H9 (cell line): Measurements from ENCODE around the gene NUAK2. TPM values are rescaled to one million over a fixed set of nuclear protein-coding genes. Genes with fewer than 3 reads are reported as not detected.

Experiments
- DNase-seq: peaks from one replicate; pipeline ENCODE4 v3.0.0-alpha.2; 2017
- H2AFZ ChIP-seq: one replicate; pipeline ENCODE4 v1.6.1; 2013; ENCODE audit warnings: mild to moderate bottlenecking, low read length, control low read depth, moderate library complexity
- H2AK5ac ChIP-seq: 2 replicates; pipeline ENCODE4 v1.6.1; 2013; ENCODE audit warnings: low read length, control low read depth, mixed read lengths; ENCODE audit not compliant: insufficient read length
- H2BK120ac ChIP-seq: one replicate; pipeline ENCODE4 v1.6.1; 2013; ENCODE audit warnings: low read depth, mild to moderate bottlenecking, low read length, control low read depth, inconsistent platforms; ENCODE audit not compliant: poor library complexity, severe bottlenecking
- H2BK12ac ChIP-seq: 2 replicates; pipeline ENCODE4 v1.6.1; 2013; ENCODE audit warnings: low read length, control low read depth, mixed read lengths, low read depth; ENCODE audit not compliant: insufficient read length
- H2BK15ac ChIP-seq: 2 replicates; pipeline ENCODE4 v1.6.1; 2013; ENCODE audit warnings: low read depth, low read length, control low read depth
- H2BK20ac ChIP-seq: one replicate; pipeline ENCODE4 v1.6.1; 2013; ENCODE audit warnings: low read depth, mild to moderate bottlenecking, low read length, control low read depth, inconsistent platforms; ENCODE audit not compliant: poor library complexity, severe bottlenecking
- H2BK5ac ChIP-seq: 2 replicates; pipeline ENCODE4 v1.6.1; 2013; ENCODE audit warnings: low read length, control low read depth, mixed read lengths; ENCODE audit not compliant: insufficient read length
- H3K14ac ChIP-seq: 2 replicates; pipeline ENCODE4 v1.6.1; 2013; ENCODE audit warnings: low read length, control low read depth; ENCODE audit not compliant: insufficient read depth
- H3K18ac ChIP-seq: 2 replicates; pipeline ENCODE4 v1.6.1; 2013; ENCODE audit warnings: low read depth, mild to moderate bottlenecking, mixed read lengths, low read length, control low read depth; ENCODE audit not compliant: insufficient read length
- H3K23ac ChIP-seq: 2 replicates; pipeline ENCODE4 v1.6.1; 2013; ENCODE audit warnings: low read length, control low read depth, mixed read lengths, low read depth; ENCODE audit not compliant: insufficient read length
- H3K23me2 ChIP-seq: 2 replicates; pipeline ENCODE4 v1.6.1; 2013; ENCODE audit warnings: low read depth, mild to moderate bottlenecking, mixed read lengths, low read length, control low read depth; ENCODE audit not compliant: insufficient read length, poor library complexity, severe bottlenecking
- H3K27ac ChIP-seq: 2 replicates; pipeline ENCODE4 v1.5.1; 2013; ENCODE audit warnings: low read length, control low read depth, mixed read lengths, low read depth; ENCODE audit not compliant: insufficient read length
- H3K27me3 ChIP-seq: 2 replicates; pipeline ENCODE4 v1.6.1; 2013; ENCODE audit warnings: low read length, control low read depth, inconsistent platforms; ENCODE audit not compliant: insufficient read depth
- H3K4ac ChIP-seq: 2 replicates; pipeline ENCODE4 v1.6.1; 2013; ENCODE audit warnings: low read depth, mild to moderate bottlenecking, control low read depth, inconsistent platforms, low read length, moderate library complexity
- H3K4me1 ChIP-seq: 2 replicates; pipeline ENCODE4 v1.6.1; 2013; ENCODE audit warnings: low read length, control low read depth, inconsistent platforms; ENCODE audit not compliant: insufficient read depth
- H3K4me2 ChIP-seq: 2 replicates; pipeline ENCODE4 v1.6.1; 2013; ENCODE audit warnings: low read length, control low read depth, mixed read lengths; ENCODE audit not compliant: insufficient read length, insufficient read depth
- H3K56ac ChIP-seq: 2 replicates; pipeline ENCODE4 v1.6.1; 2013; ENCODE audit warnings: low read depth, mild to moderate bottlenecking, mixed read lengths, low read length, control low read depth; ENCODE audit not compliant: insufficient read length
- H3K79me1 ChIP-seq: 2 replicates; pipeline ENCODE4 v1.6.1; 2013; ENCODE audit warnings: low read depth, mild to moderate bottlenecking, moderate library complexity, low read length, control low read depth, inconsistent platforms; ENCODE audit not compliant: insufficient read depth, poor library complexity, severe bottlenecking
- H3K79me2 ChIP-seq: 2 replicates; pipeline ENCODE4 v1.6.1; 2013; ENCODE audit warnings: low read length, control low read depth, inconsistent platforms; ENCODE audit not compliant: insufficient read depth
- H3K9ac ChIP-seq: 2 replicates; pipeline ENCODE4 v1.6.1; 2013; ENCODE audit warnings: low read length, control low read depth, mixed read lengths; ENCODE audit not compliant: insufficient read length; ENCODE audit errors: extremely low read depth
- H3K9me3 ChIP-seq: one replicate; pipeline ENCODE4 v1.6.1; 2013; ENCODE audit warnings: low read depth, low read length, inconsistent platforms; ENCODE audit not compliant: control insufficient read depth
- H3T11ph ChIP-seq: one replicate; pipeline ENCODE4 v1.6.1; 2013; ENCODE audit warnings: mild to moderate bottlenecking, low read length, control low read depth, inconsistent platforms
- H4K20me1 ChIP-seq: one replicate; pipeline ENCODE4 v1.6.1; 2013; ENCODE audit not compliant: control insufficient read depth, insufficient read length, insufficient read depth
- H4K5ac ChIP-seq: 2 replicates; pipeline ENCODE4 v1.6.1; 2013; ENCODE audit warnings: low read depth, mild to moderate bottlenecking, mixed read lengths, low read length, control low read depth; ENCODE audit not compliant: insufficient read length
- H4K8ac ChIP-seq: replicated peaks from 2 replicates; pipeline ENCODE4 v1.6.1; 2013; ENCODE audit warnings: low read length, control low read depth, mixed read lengths, low read depth; ENCODE audit not compliant: insufficient read length
- H4K91ac ChIP-seq: 2 replicates; pipeline ENCODE4 v1.6.1; 2013; ENCODE audit warnings: low read depth, mild to moderate bottlenecking, moderate library complexity, mixed read lengths, low read length, control low read depth; ENCODE audit not compliant: insufficient read length
- H3K27ac Mint-ChIP-seq, 3 experiments: 2 replicates in 2 of 3; 3 replicates in 1 of 3; pipeline ENCODE4 v1.8.0; 2020 to 2021; ENCODE audit warnings: mixed read lengths in 3 of 3, mild to moderate bottlenecking in 1 of 3, moderate library complexity in 1 of 3
- H3K27me3 Mint-ChIP-seq: 2 replicates; pipeline ENCODE4 v1.8.0; 2021; ENCODE audit warnings: low read depth, mild to moderate bottlenecking, moderate library complexity, mixed read lengths
- H3K36me3 Mint-ChIP-seq, 3 experiments: 2 replicates in 2 of 3; 3 replicates in 1 of 3; pipeline ENCODE4 v1.8.0; 2020 to 2021; ENCODE audit warnings: low read depth in 3 of 3, mixed read lengths in 3 of 3; ENCODE audit not compliant: insufficient read depth in 1 of 3
- H3K4me1 Mint-ChIP-seq, 2 experiments: 2 replicates each; pipeline ENCODE4 v1.8.0; 2020; ENCODE audit warnings: mixed read lengths in 2 of 2
- H3K4me3 Mint-ChIP-seq, 2 experiments: 2 replicates in 1 of 2; 3 replicates in 1 of 2; pipeline ENCODE4 v1.8.0; 2020 to 2021; ENCODE audit warnings: mild to moderate bottlenecking in 2 of 2, mixed read lengths in 2 of 2, moderate library complexity in 1 of 2
- H3K9me3 Mint-ChIP-seq, 2 experiments: 2 replicates in 1 of 2; 3 replicates in 1 of 2; pipeline ENCODE4 v1.8.0; 2020; ENCODE audit warnings: mild to moderate bottlenecking in 2 of 2, mixed read lengths in 2 of 2, moderate library complexity in 1 of 2
- WGBS: extraction: QIAGEN DNeasy Blood & Tissue Kit; methylation state at CpG from one replicate; pipeline ENCODE4 v1.1.7; 2013; ENCODE audit warnings: missing lambda C conversion rate, low lambda C conversion rate, mixed read lengths; ENCODE audit not compliant: insufficient read length; ENCODE audit errors: extremely low coverage; 5-methylcytosine and 5-hydroxymethylcytosine counted together
- total RNA-seq: library from RNA; stranded (reverse); gene quantifications from 2 replicates; pipeline ENCODE4 v1.2.1, GENCODE V29; 2021
- TF ChIP-seq, protein P1 (sequence below): fragments of 200-600 bp; sonication (generic); conservative IDR thresholded peaks from 3 replicates; pipeline ENCODE4 v1.8.0; 2021; ENCODE audit warnings: antibody characterized with exemption, mild to moderate bottlenecking

NUAK2 gene
- total RNA-seq, 1 experiment from 2014 or later = 15.4 TPM

DNA sequence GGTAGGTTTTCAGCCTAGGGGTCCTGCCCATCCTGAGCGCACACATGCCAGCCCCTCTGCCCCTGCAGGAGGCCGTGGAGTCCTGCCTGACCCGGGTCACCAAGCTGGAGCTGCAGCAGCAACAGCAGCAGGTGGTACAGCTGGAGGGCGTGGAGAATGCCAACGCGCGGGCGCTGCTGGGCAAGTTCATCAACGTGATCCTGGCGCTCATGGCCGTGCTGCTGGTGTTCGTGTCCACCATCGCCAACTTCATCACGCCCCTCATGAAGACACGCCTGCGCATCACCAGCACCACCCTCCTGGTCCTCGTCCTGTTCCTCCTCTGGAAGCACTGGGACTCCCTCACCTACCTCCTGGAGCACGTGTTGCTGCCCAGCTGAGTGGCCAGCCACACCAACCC lies 49.8 kb downstream of the NUAK2 start:
- Histone ChIP-seq H3K14ac (no peak overlapping the region), H3K9me3 (no peaks in the 10 kb centered on the region), H4K5ac (no peak overlapping the region), H2BK5ac (no peak overlapping the region), H3T11ph (no peak overlapping the region), H3K56ac (no peak overlapping the region), H3K4ac (no peak overlapping the region), H3K4me2 (no peak overlapping the region), H3K9ac (no peak overlapping the region), H3K23ac (no peak overlapping the region), H2BK120ac (no peak overlapping the region), H3K18ac (no peak overlapping the region), H4K91ac (no peak overlapping the region), H3K27me3 (no peaks in the 10 kb centered on the region), H4K20me1 (peaks cover 2% of the 10 kb centered on the region), H2BK20ac (no peak overlapping the region), H3K79me1 (no peaks in the 10 kb centered on the region), H2BK15ac (no peak overlapping the region), H3K23me2 (no peaks in the 10 kb centered on the region), H4K8ac (no peak overlapping the region), H2BK12ac (no peak overlapping the region), H3K27ac (no peak overlapping the region), H2AFZ (no peak overlapping the region), H3K4me1 (peaks cover 3% of the 10 kb centered on the region; the same call in 1 of the 2 replicates), H3K79me2 (no peaks in the 10 kb centered on the region), H2AK5ac (no peak overlapping the region)
- Mint-ChIP-seq H3K27ac (peak overlapping the region in 1 of 3 experiments; percentile 88; a peak in 1 of 7 replicates), H3K4me3 (peak overlapping the region in 1 of 2 experiments; percentile 42; a peak in 1 of 5 replicates), H3K36me3 (peaks cover 1 to 21% (median 16%) of the 10 kb centered on the region in 3 experiments), H3K27me3 (no peaks in the 10 kb centered on the region; the same call in 1 of the 2 replicates), H3K9me3 (no peaks in the 10 kb centered on the region; a peak in 1 of 5 replicates), H3K4me1 (peaks cover 32 to 48% of the 10 kb centered on the region in 2 experiments)
- TF ChIP-seq, protein P1, sequence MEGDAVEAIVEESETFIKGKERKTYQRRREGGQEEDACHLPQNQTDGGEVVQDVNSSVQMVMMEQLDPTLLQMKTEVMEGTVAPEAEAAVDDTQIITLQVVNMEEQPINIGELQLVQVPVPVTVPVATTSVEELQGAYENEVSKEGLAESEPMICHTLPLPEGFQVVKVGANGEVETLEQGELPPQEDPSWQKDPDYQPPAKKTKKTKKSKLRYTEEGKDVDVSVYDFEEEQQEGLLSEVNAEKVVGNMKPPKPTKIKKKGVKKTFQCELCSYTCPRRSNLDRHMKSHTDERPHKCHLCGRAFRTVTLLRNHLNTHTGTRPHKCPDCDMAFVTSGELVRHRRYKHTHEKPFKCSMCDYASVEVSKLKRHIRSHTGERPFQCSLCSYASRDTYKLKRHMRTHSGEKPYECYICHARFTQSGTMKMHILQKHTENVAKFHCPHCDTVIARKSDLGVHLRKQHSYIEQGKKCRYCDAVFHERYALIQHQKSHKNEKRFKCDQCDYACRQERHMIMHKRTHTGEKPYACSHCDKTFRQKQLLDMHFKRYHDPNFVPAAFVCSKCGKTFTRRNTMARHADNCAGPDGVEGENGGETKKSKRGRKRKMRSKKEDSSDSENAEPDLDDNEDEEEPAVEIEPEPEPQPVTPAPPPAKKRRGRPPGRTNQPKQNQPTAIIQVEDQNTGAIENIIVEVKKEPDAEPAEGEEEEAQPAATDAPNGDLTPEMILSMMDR = no peak
- WGBS = no CpG with 5 or more reads among the region's 18 CpGs
- DNase-seq = no peak
